Endothelial cell of umbilical vein (primary cell): ENCODE data around the gene ACTA2.

ENCODE experiments used
- CTCF ChIP-seq, 2 donors: IDR thresholded peaks; 1 replicate in 1 of 2; 2 replicates in 1 of 2; pipeline ENCODE4 v1.5.1; 2011; ENCODE audit warnings: low read length in 2 of 2, mild to moderate bottlenecking in 2 of 2, moderate library complexity in 2 of 2, control low read depth in 1 of 2, inconsistent platforms in 1 of 2, low read depth in 1 of 2; ENCODE audit not compliant: insufficient read depth in 1 of 2; ENCODE audit errors: extremely low read depth in 1 of 2
- EZH2 ChIP-seq: IDR thresholded peaks from 2 replicates; pipeline ENCODE4 v1.6.1; 2012; ENCODE audit warnings: borderline replicate concordance, low read depth, mild to moderate bottlenecking, moderate library complexity, low read length, inconsistent platforms; ENCODE audit not compliant: severe bottlenecking
- MAX ChIP-seq: IDR thresholded peaks from 2 replicates; pipeline ENCODE4 v1.6.1; 2011; ENCODE audit not compliant: insufficient read depth, insufficient read length
- POLR2A ChIP-seq: IDR thresholded peaks from 2 replicates; pipeline ENCODE4 v1.6.1; 2012; ENCODE audit warnings: low read depth, mild to moderate bottlenecking, control low read depth, low read length
- POLR2AphosphoS5 ChIP-seq: IDR thresholded peaks from 2 replicates; pipeline ENCODE4 v1.6.1; 2012; ENCODE audit warnings: low read depth, mild to moderate bottlenecking, control low read depth, low read length, moderate library complexity; ENCODE audit not compliant: insufficient read depth

GRCh38 chr10:88916231-88916630 lies 36.3 kb downstream of the ACTA2 start:
- TF ChIP-seq CTCF (IDR thresholded peaks at IDR 0.05; ENCODE audit: extremely low read depth in 1 of 2, insufficient read depth in 1 of 2, low read depth in 1 of 2, low read length in 2 of 2) (no peak), POLR2A (no peak), EZH2 (no peak), MAX (no peak), POLR2AphosphoS5 (no peak)
